HFF-Myc (cell line): Measurements from ENCODE around the gene KLHL29.

Experiments
- DNase-seq: peaks from one replicate; pipeline ENCODE4 v3.0.0-alpha.2; 2011; ENCODE audit warnings: low read depth; ENCODE audit errors: extremely low read depth
- H3K4me3 ChIP-seq: replicated peaks from 2 replicates; pipeline ENCODE4 v1.5.1; 2011; ENCODE audit warnings: low read depth, mild to moderate bottlenecking, control low read depth, low read length
- CTCF ChIP-seq: IDR thresholded peaks from 2 replicates; pipeline ENCODE4 v1.5.1; 2012; ENCODE audit warnings: mild to moderate bottlenecking, low read depth, low read length, control low read depth; ENCODE audit errors: missing control alignments

KLHL29 gene

GRCh38 chr2:23449831-23450331 lies 64.9 kb downstream of the KLHL29 start:
- TF ChIP-seq CTCF: no peak
- no peak for DNase-seq
- H3K4me3 ChIP-seq: no peak overlapping the region

GRCh38 chr2:23452372-23452771 lies 67.4 kb downstream of the KLHL29 start:
- TF ChIP-seq CTCF: no peak
- DNase-seq: no peak

GRCh38 chr2:23452853-23453420 lies 68.0 kb downstream of the KLHL29 start:
- no peak overlapping the region for H3K4me3 ChIP-seq
- no peak for TF ChIP-seq CTCF
- DNase-seq: no peak

More at GRCh38 chr2:23452372-23452771, 67.4 kb downstream of the KLHL29 start:
- H3K4me3 ChIP-seq: no peak overlapping the region

- no peak overlapping the region for H3K4me3 ChIP-seq
- no peak for TF ChIP-seq CTCF
Measured at GRCh38 chr2:23453432-23453831, 68.5 kb downstream of the KLHL29 start.

GRCh38 chr2:23453836-23454460 lies 69.0 kb downstream of the KLHL29 start:
- H3K4me3 ChIP-seq: no peak overlapping the region
- no peak for DNase-seq
- TF ChIP-seq CTCF: no peak

More at GRCh38 chr2:23453432-23453831, 68.5 kb downstream of the KLHL29 start:
- no peak for DNase-seq

GRCh38 chr2:23454501-23455120 lies 69.6 kb downstream of the KLHL29 start:
- no peak for DNase-seq
- no peak for TF ChIP-seq CTCF
- H3K4me3 ChIP-seq: no peak overlapping the region
